Measurements from ENCODE around the gene MTRF1. TPM values are rescaled to one million over a fixed set of nuclear protein-coding genes. Genes with fewer than 3 reads are reported as not detected.

Gene MTRF1
- total RNA-seq, 1 donor from 2014 or later = 17.2 TPM

GRCh38 chr13:41244556-41244955, 18.8 kb downstream of the MTRF1 start:
- TF ChIP-seq CTCF (conservative IDR thresholded peaks at IDR 0.05) = no peak
- DNase-seq (ENCODE audit: low read depth, low spot score) = no peak
- peaks cover 4% of the 10 kb centered on the region for H3K36me3 Mint-ChIP-seq (ENCODE audit: low read depth)
- H3K9me3 Mint-ChIP-seq = no peaks in the 10 kb centered on the region
- no peak overlapping the region for H3K27ac Mint-ChIP-seq (ENCODE audit: unreplicated experiment)
- no peak overlapping the region for H3K4me3 Mint-ChIP-seq
- no peaks in the 10 kb centered on the region for H3K4me1 Mint-ChIP-seq
- no peaks in the 10 kb centered on the region for H3K27me3 Mint-ChIP-seq (ENCODE audit: low read depth)

- no peak overlapping the region for H3K27ac Mint-ChIP-seq (ENCODE audit: unreplicated experiment)
- no peaks in the 10 kb centered on the region for H3K4me1 Mint-ChIP-seq
- peaks cover 8% of the 10 kb centered on the region for H3K36me3 Mint-ChIP-seq (ENCODE audit: low read depth)
- H3K9me3 Mint-ChIP-seq = no peaks in the 10 kb centered on the region
- no peak overlapping the region for H3K4me3 Mint-ChIP-seq
- DNase-seq (ENCODE audit: low read depth, low spot score) = no peak
- no peaks in the 10 kb centered on the region for H3K27me3 Mint-ChIP-seq (ENCODE audit: low read depth)
- TF ChIP-seq CTCF (conservative IDR thresholded peaks at IDR 0.05) = no peak
Observed at GRCh38 chr13:41241626-41242025, 21.8 kb downstream of the MTRF1 start.

- H3K9me3 Mint-ChIP-seq = no peaks in the 10 kb centered on the region
- TF ChIP-seq CTCF (conservative IDR thresholded peaks at IDR 0.05) = no peak
- peaks cover 8% of the 10 kb centered on the region for H3K36me3 Mint-ChIP-seq (ENCODE audit: low read depth)
- H3K4me1 Mint-ChIP-seq = no peaks in the 10 kb centered on the region
- no peak for DNase-seq (ENCODE audit: low read depth, low spot score)
- no peak overlapping the region for H3K4me3 Mint-ChIP-seq
- no peaks in the 10 kb centered on the region for H3K27me3 Mint-ChIP-seq (ENCODE audit: low read depth)
- H3K27ac Mint-ChIP-seq (ENCODE audit: unreplicated experiment) = no peak overlapping the region
Observed at GRCh38 chr13:41236369-41236768, 27.0 kb downstream of the MTRF1 start.

- DNase-seq (ENCODE audit: low read depth, low spot score) = no peak
- no peaks in the 10 kb centered on the region for H3K4me1 Mint-ChIP-seq
- H3K36me3 Mint-ChIP-seq (ENCODE audit: low read depth) = peaks cover 4% of the 10 kb centered on the region
- H3K9me3 Mint-ChIP-seq = no peaks in the 10 kb centered on the region
- no peak overlapping the region for H3K27ac Mint-ChIP-seq (ENCODE audit: unreplicated experiment)
- no peak overlapping the region for H3K4me3 Mint-ChIP-seq
- H3K27me3 Mint-ChIP-seq (ENCODE audit: low read depth) = no peaks in the 10 kb centered on the region
- TF ChIP-seq CTCF (conservative IDR thresholded peaks at IDR 0.05) = no peak
Observed at GRCh38 chr13:41232578-41233480, 30.5 kb downstream of the MTRF1 start.

- Mint-ChIP-seq H3K4me3 (no peak overlapping the region), H3K4me1 (no peaks in the 10 kb centered on the region), H3K27me3 (ENCODE audit: low read depth) (no peaks in the 10 kb centered on the region), H3K36me3 (ENCODE audit: low read depth) (peaks cover 4% of the 10 kb centered on the region), H3K27ac (ENCODE audit: unreplicated experiment) (no peak overlapping the region), H3K9me3 (no peaks in the 10 kb centered on the region)
- TF ChIP-seq CTCF (conservative IDR thresholded peaks at IDR 0.05) = no peak
- no peak for DNase-seq (ENCODE audit: low read depth, low spot score)
Observed at GRCh38 chr13:41231786-41232185, 31.6 kb downstream of the MTRF1 start.
